Activated CD4-positive, alpha-beta T cell treated with anti-CD3 and anti-CD28 coated beads, Interleukin-2, amount 10 ng/mL, durations not matched to agents 7 days and 5 days (primary cell): ENCODE results near the gene PICALM. TPM values are rescaled to one million over a fixed set of nuclear protein-coding genes. Genes with fewer than 3 reads are reported as not detected.
A peak's percentile ranks its signal among the peaks of the same experiment; 100 is the strongest.

Experiments
- CTCF ChIA-PET: fragments of 350-600 bp; sonication (Branson Sonifier 250); formaldehyde crosslinking; loops from one replicate; lab custom pipeline; 2021; ENCODE audit warnings: antibody characterized with exemption; lab: Charles Lee
- POLR2A ChIA-PET: fragments of 350-600 bp; sonication (Branson Sonifier 250); formaldehyde crosslinking; loops from one replicate; lab custom pipeline; 2021; ENCODE audit warnings: antibody characterized with exemption; lab: Charles Lee
- DNase-seq: peaks from one replicate; pipeline ENCODE4 v3.0.0-alpha.2; 2020
- H3K27ac Mint-ChIP-seq: one replicate; pipeline ENCODE4 v1.8.0; 2021; ENCODE audit warnings: mild to moderate bottlenecking, moderate library complexity, mixed read lengths
- H3K27me3 Mint-ChIP-seq: one replicate; pipeline ENCODE4 v1.8.0; 2021; ENCODE audit warnings: mixed read lengths
- H3K36me3 Mint-ChIP-seq: one replicate; pipeline ENCODE4 v1.8.0; 2021; ENCODE audit warnings: low read depth, mixed read lengths
- H3K4me1 Mint-ChIP-seq: one replicate; pipeline ENCODE4 v1.8.0; 2021; ENCODE audit warnings: mixed read lengths
- H3K4me3 Mint-ChIP-seq: one replicate; pipeline ENCODE4 v1.8.0; 2021; ENCODE audit warnings: mild to moderate bottlenecking, moderate library complexity, mixed read lengths
- H3K9me3 Mint-ChIP-seq: one replicate; pipeline ENCODE4 v1.8.0; 2021; ENCODE audit warnings: mixed read lengths
- total RNA-seq, 2 experiments: library from RNA; stranded (reverse); gene quantifications; one replicate each; pipeline ENCODE4 v1.2.3, GENCODE V29; 2021

Gene PICALM
- total RNA-seq, 2 experiments from 2014 or later, result 89.4 to 140 TPM

DNA sequence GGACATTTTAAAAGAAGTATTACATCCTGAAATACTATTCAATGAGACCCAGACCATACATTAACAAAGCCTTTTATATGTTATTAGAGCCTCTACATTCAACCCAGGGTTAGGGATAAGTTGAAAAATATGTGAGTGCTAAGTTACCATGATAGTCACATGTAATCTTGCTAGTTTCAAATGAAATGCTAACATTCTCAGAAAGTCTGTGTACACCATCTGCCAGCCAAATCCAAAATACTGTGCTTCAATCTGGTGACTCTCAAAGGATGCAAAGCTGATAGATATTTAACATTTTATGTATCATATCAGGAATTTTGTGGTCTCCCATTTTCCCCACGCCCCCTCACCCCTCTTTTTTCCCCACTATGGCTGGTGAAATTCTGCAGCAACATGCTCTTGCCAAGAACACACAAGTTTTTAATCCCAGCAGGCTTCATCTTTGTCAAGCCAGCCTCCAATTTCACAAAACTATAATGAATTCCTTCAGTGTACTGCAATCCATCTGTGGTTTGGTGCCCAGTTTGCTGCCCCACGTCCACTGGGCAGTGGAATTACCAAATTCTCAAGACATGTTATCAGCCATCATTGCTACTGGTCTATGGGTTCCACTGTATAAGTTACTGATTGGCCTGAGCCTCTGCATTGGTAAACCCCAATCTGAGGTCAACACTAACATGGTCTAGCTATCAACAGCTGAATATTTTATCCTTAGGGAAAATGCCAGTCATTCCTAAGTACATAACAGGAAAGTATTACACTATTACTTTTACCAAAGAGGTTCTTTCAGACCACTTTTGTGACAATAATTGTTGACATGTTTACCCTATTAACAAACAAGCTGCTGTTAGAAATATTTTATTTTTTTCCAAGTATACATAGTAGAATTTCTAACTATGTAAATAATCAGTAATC is 1.5 kb upstream of the PICALM start:
- no peaks in the 10 kb centered on the region for H3K27me3 Mint-ChIP-seq
- POLR2A ChIA-PET, result no interaction called here
- H3K27ac Mint-ChIP-seq, result peak overlapping the region; percentile 96
- CTCF ChIA-PET, result interaction anchor here (1.0 to 3.0 kb wide), 7 partner anchors 12 to 183 kb away, joined by 3 to 13 read pairs (median 3); no protein-coding TSS in a partner anchor
- peaks cover 22% of the 10 kb centered on the region for H3K4me1 Mint-ChIP-seq
- no peaks in the 10 kb centered on the region for H3K9me3 Mint-ChIP-seq
- H3K4me3 Mint-ChIP-seq, result peak overlapping the region; percentile 98
- DNase-seq, result no peak
- H3K36me3 Mint-ChIP-seq, result peaks cover 19% of the 10 kb centered on the region

DNA sequence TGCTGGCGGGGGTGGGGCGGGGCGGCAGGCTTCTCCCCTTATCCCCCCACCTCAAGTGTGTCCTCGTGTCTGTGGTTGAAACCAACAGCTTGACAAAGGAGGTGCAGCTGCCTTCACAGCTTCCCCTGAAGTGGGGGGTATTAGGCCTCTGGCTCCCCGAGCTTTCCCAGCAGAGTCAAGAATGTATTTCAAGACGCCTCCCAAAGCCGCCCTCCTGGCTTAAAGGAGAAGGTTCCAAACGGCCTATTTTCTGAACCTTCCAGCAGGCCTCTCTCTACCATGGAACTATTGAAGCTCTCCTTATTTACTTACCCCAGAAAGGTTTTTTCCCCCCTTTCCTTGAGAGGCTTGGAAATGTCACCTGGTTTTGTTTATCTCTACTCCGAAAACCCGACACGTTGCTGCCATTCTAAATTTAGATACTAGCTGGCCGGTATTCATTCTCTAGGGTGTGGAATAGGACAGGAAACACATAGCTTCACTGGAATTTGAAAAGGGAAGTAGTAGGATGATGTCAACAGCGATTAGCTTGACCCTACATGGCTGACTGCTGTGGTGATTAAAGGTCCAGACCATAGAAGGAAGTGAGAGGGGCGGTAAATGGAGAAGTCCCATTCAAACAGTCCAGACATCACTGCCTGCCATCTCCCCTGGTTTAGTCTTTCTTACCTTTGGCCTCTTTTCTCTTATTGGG is 671 bp upstream of the PICALM start:
- no peaks in the 10 kb centered on the region for H3K9me3 Mint-ChIP-seq

DNA sequence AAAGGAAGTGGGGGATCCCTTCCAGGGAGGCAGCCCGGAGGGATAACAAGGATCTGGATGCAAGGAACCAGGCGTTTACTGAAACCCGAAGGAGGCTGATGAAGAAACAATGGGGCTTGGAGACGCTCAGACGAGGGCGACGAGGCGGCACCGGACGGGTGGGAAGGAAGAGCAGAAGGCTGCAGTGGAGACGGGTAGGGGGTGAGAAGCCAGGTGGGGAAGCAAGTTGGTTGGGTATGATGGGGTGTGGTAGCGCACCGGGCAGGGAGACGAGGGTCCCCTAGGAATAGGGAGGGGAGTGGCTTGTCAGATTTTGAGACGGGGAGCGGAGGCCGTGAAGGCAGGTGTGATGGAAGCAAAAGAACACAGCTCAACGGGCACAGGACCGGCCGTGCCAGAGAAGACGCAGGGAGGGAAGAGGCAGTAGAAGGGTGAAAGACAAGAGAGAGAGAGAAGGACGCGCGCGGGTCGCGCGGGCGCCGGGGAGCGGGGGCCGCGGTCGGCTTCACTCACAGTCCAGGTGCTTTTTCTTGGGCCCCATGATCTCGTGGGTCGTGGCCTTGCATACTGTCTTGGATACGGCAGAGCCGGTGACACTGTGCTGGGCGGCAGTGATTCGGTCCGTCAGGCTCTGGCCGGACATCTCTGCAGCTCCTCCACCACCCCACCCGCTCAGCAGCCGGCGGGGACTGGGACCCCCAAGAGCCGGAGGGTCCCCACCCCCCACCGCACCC is 579 bp downstream of the PICALM start:
- POLR2A ChIA-PET, result interaction anchor here (0.8 to 1.1 kb wide), 4 partner anchors 25 to 181 kb away, joined by 3 to 4 read pairs (median 4); no protein-coding TSS in a partner anchor
- Mint-ChIP-seq H3K27ac (peak overlapping the region; percentile 96), H3K4me1 (peaks cover 37% of the 10 kb centered on the region), H3K4me3 (peak overlapping the region; percentile 98), H3K9me3 (no peaks in the 10 kb centered on the region), H3K36me3 (peaks cover 19% of the 10 kb centered on the region), H3K27me3 (no peaks in the 10 kb centered on the region)
- CTCF ChIA-PET, result interaction anchor here (1.0 to 2.6 kb wide), 13 partner anchors 10 to 214 kb away, joined by 3 to 13 read pairs (median 4); partner anchors contain the start of gene CCDC83
- DNase-seq, result peak; percentile 45

More for the DNA sequence above, 671 bp upstream of the PICALM start:
- Mint-ChIP-seq H3K4me3 (peak overlapping the region; percentile 98), H3K27me3 (no peaks in the 10 kb centered on the region), H3K27ac (peak overlapping the region; percentile 96), H3K36me3 (peaks cover 19% of the 10 kb centered on the region), H3K4me1 (peaks cover 26% of the 10 kb centered on the region)
- POLR2A ChIA-PET, result interaction anchor here (1.1 kb wide), 1 partner anchor 124 kb away, joined by 4 read pairs; no protein-coding TSS in a partner anchor
- DNase-seq, result no peak
- CTCF ChIA-PET, result interaction anchor here (1.0 to 3.0 kb wide), 11 partner anchors 9 to 215 kb away, joined by 3 to 13 read pairs (median 3); partner anchors contain the start of gene CCDC83

DNA sequence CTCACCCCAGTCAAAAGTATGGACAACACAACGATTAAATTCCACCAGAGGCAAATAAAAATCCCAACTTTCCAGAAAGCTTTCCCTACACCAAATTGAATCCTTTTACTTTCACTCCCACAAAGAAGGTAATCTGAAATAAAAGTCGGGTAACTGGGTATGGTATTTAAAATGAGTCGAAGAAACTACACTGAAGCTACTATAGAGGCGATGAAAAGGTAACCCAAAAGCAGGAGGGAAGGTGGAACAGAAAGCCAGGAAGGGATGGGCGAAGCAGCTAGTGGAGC is 1.1 kb downstream of the PICALM start:
- Mint-ChIP-seq H3K4me1 (peaks cover 41% of the 10 kb centered on the region), H3K36me3 (peaks cover 19% of the 10 kb centered on the region)

DNA sequence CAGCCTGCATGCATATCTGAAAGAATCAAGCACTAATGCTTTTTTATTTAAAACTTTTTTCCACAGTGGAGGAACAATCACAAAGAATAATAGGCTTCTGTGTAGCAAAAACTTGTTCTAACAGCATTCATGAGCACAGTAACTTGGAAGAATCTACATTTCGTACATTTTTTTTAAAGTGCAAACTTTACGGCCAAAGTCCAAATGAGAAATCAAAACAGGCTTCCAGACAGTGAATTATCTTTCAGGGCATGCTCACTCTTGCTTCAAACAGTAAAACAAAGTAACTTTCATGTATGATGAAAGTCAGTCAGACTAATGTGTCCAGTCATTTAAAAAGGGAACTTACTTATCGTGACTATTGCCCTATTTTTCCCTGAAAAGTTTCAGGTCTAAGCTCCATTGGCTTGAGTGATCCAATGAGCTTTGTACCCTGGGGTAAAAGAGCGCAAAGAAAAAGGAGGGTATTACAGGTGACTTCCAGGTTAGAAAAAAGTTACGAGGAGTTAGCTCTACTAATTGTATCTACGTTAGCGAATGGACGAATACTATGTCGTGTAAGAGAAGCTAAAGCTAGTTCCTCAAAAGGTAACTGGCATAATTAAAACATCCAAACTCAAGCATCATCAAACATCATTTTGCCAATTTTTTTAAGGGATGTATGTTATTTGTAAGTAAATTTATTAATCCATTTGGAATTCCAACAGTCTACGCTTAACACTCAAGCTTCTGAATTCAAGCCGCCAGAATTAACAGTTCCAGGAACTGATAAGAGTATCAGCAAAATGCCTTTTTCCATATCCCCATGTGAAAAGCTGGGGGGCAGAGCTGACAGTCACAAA is 1.7 kb downstream of the PICALM start:
- POLR2A ChIA-PET, result interaction anchor here (0.8 to 1.1 kb wide), 3 partner anchors 24 to 183 kb away, joined by 3 to 4 read pairs (median 3); no protein-coding TSS in a partner anchor
- H3K4me3 Mint-ChIP-seq, result peak overlapping the region; percentile 98

More for the DNA sequence above, 1.1 kb downstream of the PICALM start:
- ChIA-PET CTCF (interaction anchor here (0.8 to 2.6 kb wide), 10 partner anchors 17 to 213 kb away, joined by 3 to 13 read pairs (median 5); partner anchors contain the start of gene CCDC83), POLR2A (interaction anchor here (0.8 to 1.1 kb wide), 3 partner anchors 24 to 182 kb away, joined by 3 to 4 read pairs (median 3); no protein-coding TSS in a partner anchor)
- Mint-ChIP-seq H3K27ac (peak overlapping the region; percentile 96), H3K9me3 (no peaks in the 10 kb centered on the region), H3K27me3 (no peaks in the 10 kb centered on the region), H3K4me3 (peak overlapping the region; percentile 98)
- DNase-seq, result no peak

DNA sequence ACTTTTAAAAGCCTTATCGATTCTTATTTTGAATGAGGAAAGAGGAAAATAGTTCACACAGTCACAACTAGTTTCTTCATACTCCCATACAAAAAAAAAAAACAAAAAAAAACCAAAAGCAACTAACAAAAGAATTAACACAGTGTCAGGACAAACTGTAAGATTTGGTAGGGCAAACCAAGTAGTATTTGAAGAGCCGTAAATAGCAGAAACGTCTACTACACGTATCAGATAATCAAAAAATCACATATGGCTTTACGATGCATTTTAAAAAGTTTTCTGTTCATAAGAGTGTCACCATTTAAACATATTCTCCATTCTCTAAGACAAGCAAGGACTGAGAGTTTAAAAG is 2.3 kb downstream of the PICALM start:
- H3K4me1 Mint-ChIP-seq, result peaks cover 51% of the 10 kb centered on the region
- peaks cover 4% of the 10 kb centered on the region for H3K9me3 Mint-ChIP-seq
- peaks cover 23% of the 10 kb centered on the region for H3K36me3 Mint-ChIP-seq

More for the DNA sequence above, 1.7 kb downstream of the PICALM start:
- no peaks in the 10 kb centered on the region for H3K9me3 Mint-ChIP-seq
- no peaks in the 10 kb centered on the region for H3K27me3 Mint-ChIP-seq
- peak overlapping the region; percentile 96 for H3K27ac Mint-ChIP-seq
- peaks cover 19% of the 10 kb centered on the region for H3K36me3 Mint-ChIP-seq
- CTCF ChIA-PET, result interaction anchor here (0.8 to 2.6 kb wide), 9 partner anchors 16 to 212 kb away, joined by 3 to 13 read pairs (median 5); partner anchors contain the start of gene CCDC83
- peaks cover 46% of the 10 kb centered on the region for H3K4me1 Mint-ChIP-seq
- no peak for DNase-seq

DNA sequence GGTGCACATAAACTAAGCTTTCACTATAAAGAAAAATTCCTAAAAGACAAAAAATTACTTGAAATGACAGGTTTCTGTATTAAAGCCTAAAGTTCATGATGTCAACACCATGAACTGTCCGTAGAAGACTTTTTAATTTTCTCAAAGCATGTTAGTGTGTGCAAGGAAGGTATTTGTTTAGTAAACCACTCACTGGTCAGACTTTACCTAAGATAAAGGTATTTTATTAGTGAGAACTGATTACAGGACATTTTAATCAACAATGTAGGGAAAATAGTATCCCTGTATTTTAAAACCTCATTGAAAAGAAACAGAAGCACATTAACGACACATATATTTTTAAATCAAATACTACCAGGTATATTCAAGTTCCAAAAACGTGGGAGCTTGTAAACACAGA is 2.9 kb downstream of the PICALM start:
- Mint-ChIP-seq H3K27me3 (no peaks in the 10 kb centered on the region), H3K4me3 (peak overlapping the region; percentile 98), H3K27ac (peak overlapping the region; percentile 96), H3K4me1 (peaks cover 56% of the 10 kb centered on the region), H3K36me3 (peaks cover 29% of the 10 kb centered on the region), H3K9me3 (peaks cover 9% of the 10 kb centered on the region)
- ChIA-PET CTCF (interaction anchor here (0.8 to 1.5 kb wide), 2 partner anchors 24 to 128 kb away, joined by 3 to 5 read pairs; no protein-coding TSS in a partner anchor), POLR2A (interaction anchor here (0.7 kb wide), 1 partner anchor 75 kb away, joined by 6 read pairs; no protein-coding TSS in a partner anchor)
- DNase-seq, result no peak

More for the DNA sequence above, 2.3 kb downstream of the PICALM start:
- H3K4me3 Mint-ChIP-seq, result peak overlapping the region; percentile 98
- CTCF ChIA-PET, result interaction anchor here (1.5 to 1.9 kb wide), 3 partner anchors 127 to 173 kb away, joined by 5 to 13 read pairs (median 5); no protein-coding TSS in a partner anchor
- peak overlapping the region; percentile 96 for H3K27ac Mint-ChIP-seq
- POLR2A ChIA-PET, result interaction anchor here (0.7 kb wide), 1 partner anchor 74 kb away, joined by 6 read pairs; no protein-coding TSS in a partner anchor
- DNase-seq, result no peak
- H3K27me3 Mint-ChIP-seq, result no peaks in the 10 kb centered on the region

DNA sequence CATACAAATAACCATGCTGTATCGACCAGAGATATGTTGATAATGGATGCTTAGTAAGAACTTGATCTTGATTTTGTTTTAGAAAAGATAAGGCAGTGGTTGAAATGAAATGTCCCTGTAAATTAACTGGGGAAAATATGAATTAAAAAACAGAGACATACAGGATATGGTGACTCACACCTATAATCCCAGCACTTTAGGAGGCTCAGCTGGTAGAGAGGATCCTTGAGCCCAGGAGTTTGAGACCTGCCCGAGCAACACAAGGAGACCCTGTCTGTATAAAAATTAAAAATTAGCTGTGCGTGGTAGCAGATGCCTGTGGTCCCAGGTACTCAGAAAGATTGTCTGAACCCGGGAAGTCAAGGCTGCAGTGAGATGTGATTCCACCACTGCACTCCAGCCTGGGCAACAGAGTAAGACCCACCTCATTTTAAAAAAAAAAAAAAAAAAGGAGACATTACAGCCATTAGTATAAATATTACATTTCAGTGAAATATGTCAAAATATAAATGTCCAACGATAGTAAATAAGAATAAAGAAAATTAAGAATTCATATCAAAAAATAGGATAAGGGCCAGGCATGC is 4.6 kb downstream of the PICALM start:
- Mint-ChIP-seq H3K4me3 (peak overlapping the region; percentile 31), H3K36me3 (peaks cover 40% of the 10 kb centered on the region)
- POLR2A ChIA-PET, result no interaction called here

DNA sequence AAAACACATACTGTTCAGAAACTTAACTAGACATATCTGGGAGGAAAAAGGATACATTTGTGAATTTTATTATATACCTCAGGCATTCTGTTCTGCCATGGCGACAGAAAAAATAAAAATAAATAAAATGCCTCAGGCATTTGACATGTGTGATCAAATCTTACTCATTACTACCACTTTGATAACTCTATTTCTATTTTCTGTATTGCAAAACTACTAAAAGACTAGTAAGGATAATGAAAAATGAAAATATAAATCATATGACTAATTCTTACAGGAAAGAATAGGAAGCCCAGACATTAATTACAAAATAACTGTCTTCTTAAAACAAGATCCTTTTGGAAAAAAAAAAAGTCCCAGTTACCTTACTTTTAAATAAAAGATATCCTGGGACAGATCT is 5.3 kb downstream of the PICALM start:
- Mint-ChIP-seq H3K36me3 (peaks cover 40% of the 10 kb centered on the region), H3K27me3 (no peaks in the 10 kb centered on the region), H3K27ac (peak overlapping the region; percentile 82), H3K4me1 (peaks cover 67% of the 10 kb centered on the region), H3K9me3 (peaks cover 9% of the 10 kb centered on the region), H3K4me3 (no peak overlapping the region)
- no peak for DNase-seq
- ChIA-PET CTCF (interaction anchor here (1.7 kb wide), 1 partner anchor 130 kb away, joined by 7 read pairs; no protein-coding TSS in a partner anchor), POLR2A (no interaction called here)

More for the DNA sequence above, 4.6 kb downstream of the PICALM start:
- CTCF ChIA-PET, result no interaction called here
- peaks cover 59% of the 10 kb centered on the region for H3K4me1 Mint-ChIP-seq
- H3K27me3 Mint-ChIP-seq, result no peaks in the 10 kb centered on the region
- no peak for DNase-seq
- peaks cover 9% of the 10 kb centered on the region for H3K9me3 Mint-ChIP-seq
- H3K27ac Mint-ChIP-seq, result peak overlapping the region; percentile 82

DNA sequence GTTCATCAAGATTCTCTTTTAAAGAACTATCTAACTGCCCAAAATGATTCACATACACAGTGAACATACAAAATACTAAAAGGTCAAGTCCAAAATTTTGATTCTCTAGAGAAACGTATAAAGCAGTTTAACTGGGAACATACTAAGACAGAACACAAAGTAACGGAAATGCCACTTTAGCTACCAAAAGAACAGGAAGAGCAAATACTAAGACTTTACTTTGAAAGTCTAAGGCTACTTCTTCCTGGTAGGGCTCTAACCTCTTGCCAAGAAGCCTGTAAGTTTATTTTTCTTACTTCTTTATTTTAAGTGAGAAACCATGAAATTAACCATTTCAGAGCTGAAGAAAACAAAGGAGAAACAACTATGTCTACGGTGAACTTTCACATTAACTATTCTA is 6.2 kb downstream of the PICALM start:
- Mint-ChIP-seq H3K9me3 (peaks cover 9% of the 10 kb centered on the region), H3K27me3 (no peaks in the 10 kb centered on the region), H3K4me3 (peak overlapping the region; percentile 64), H3K36me3 (peaks cover 34% of the 10 kb centered on the region), H3K27ac (peak overlapping the region; percentile 76), H3K4me1 (peaks cover 73% of the 10 kb centered on the region)
- POLR2A ChIA-PET, result no interaction called here
- DNase-seq, result no peak
- CTCF ChIA-PET, result interaction anchor here (1.7 kb wide), 1 partner anchor 131 kb away, joined by 7 read pairs; no protein-coding TSS in a partner anchor
